Endometrium (tissue), 2 donors: ENCODE results near the gene ALDH8A1.
A peak's percentile ranks its signal among the peaks of the same experiment; 100 is the strongest.
"Not testable (repeated sequence)": the region's sequence is repeated elsewhere in the genome, so short reads cannot be mapped to it uniquely, and the experiment has no call there.

ENCODE experiments used
- FAIRE-seq: peaks from 2 replicates; lab custom pipeline; 2012; peaks lifted over from hg19 to GRCh38; lab: Jason Lieb, UNC
- donor health status: control.
- donor health status: control.

ALDH8A1 gene

DNA sequence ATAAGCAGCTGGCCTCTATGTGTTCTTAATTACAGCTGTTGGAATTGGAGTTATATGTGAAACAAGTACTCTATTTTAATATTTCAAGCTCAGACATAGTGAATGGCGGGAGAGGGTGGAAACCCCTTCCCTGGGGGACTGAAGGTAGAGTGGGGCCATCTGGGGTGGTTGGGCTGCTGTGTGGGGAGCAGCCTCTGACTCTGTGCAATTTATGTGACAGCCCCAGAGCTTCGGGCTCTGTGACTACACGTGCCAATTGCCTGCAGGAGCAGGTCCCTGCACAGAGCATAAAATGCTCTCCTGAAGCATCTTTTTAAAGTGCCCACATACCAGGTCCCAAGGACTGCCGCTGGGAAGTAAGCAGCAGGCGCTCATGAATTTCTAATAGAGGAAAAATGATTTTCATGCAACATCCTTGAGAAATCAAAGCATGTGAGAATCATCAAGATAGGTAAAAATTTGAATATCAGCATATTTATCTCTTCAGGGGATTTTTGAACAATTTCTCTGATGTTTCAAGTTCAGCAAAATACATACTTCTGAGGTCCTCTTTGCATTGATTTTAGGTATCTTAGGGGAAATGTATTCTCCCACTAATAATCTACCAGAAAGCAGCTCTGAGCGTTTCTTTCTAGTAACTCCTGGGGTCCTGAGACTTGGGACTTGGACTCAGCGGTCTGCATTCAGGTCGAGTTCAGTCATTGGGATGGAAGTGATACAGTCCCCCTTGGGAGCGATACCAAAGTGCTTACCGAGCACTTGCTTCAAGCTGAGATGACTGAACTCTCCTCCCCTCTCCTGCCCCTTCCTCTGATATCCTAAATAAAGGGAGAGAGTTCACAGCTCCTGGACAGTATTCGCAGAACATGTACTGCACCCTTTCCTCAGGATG, 40.0 kb downstream of the ALDH8A1 start:
- FAIRE-seq = no peak

DNA sequence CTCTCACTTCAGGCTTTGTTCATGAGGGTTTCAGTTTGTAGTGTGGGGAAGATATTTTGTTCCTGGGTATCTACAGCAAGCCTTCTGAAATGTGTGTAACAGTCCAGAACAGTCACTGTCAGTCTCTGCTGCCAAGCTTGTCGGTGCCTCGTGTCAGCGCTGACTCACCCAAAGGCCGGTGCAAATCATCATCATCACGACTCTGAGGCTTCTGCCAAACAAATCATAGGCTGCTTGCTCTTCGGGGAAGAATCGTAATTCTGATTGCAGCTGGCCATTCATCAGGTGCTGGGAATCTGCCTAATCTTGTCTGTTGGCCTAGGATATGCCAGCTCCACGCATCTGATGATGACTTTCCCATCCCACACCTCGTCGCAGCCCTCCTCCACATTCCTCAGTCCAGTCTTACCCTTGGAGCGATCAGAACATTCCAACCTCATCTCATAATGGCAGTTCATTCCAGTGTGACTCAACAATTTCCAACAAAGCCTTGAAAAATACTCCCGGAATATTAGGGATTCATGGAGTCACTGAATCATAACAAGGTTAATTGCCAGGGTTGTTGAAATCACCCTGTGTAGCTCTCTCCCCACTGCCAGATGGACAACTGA, 40.9 kb downstream of the ALDH8A1 start:
- FAIRE-seq = no peak

DNA sequence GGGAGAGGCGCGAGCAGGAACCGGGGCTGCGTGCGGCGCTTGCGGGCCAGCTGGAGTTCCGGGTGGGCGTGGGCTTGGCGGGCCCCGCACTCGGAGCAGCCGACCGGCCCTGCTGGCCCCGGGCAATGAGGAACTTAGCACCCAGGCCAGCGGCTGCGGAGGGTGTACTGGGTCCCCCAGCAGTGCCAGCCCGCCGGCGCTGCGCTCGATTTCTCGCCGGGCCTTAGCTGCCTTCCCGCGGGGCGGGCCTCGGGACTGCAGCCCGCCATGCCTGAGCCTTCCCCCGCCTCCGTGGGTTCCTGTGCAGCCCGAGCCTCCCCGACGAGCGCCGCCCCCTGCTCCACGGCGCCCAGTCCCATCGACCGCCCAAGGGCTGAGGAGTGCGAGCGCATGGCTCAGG, 45.2 kb downstream of the ALDH8A1 start:
- FAIRE-seq = not testable (repeated sequence)

DNA sequence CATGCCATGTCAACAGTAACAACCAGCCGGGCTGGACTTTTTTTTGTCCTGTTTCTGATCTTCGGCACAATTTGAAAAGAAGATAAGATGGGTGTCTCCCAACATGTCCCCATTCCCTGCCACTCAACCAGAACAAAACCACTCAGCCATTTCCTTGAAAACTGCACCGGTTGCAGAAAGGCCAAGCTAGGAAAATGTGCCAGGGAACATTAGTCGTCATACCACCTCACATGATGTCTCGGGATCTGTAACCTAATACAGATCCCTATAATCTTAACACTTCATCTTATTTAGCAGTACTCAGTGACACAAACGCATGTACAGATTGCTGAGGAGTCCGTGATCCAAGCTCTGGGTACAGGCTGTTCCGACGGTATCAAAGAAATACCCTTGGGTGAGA, 46.5 kb downstream of the ALDH8A1 start:
- FAIRE-seq = no peak

DNA sequence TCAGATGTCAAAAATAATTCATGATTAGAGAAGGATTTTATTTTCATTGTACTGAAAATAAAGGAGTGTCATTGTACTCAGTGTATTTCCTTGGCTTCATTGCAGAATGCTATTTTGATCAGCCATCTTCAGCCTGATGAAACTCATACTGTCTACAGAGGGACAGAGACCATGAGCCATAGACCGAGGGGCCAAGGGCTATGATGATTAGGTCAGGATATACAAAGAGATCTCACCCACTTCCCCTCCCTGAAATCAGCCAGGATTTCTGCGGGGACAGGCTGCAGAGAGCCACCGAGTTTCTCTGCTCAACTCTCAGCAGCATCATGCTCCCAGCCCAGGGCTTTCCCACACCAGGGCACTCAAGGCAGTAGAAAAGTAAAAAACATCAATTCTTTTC, 47.0 kb downstream of the ALDH8A1 start:
- no peak for FAIRE-seq

DNA sequence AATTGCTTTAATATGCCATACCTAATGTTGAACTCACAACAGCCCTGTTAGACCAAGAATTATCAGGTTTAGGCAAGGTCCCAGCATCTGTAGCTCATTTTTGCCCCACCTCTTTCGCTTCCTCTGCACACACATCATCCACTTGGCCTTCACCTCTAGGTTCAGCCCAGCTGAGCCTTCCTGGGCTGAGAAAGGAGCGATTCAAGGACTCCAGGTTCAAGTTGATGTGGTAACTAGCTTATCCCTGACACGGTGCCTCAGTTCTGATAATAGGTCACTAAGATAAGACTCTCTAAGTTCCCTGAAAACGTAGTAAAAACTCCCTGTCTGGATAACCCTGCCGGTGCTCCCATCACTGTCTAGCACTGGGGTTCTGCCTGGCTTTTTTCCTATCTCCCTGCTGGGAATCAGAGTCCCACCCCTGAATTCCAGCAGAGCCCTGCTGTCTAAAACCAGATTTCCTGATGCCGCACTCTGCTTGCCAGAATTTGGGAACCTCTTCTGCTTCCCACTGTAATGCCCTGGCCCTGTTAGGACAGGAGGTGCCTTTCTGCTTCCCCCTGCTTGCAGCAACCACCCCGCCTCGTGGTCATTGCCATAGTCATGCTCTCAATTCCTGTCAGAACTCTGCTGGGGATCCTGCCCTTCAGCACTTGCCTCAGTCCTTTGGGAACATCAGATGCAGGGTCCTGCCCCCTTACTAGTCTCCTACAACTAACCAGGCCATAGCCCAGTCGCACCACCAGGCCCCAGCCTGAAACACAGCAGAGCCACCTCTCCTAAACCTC, 47.6 kb downstream of the ALDH8A1 start:
- FAIRE-seq = no peak

DNA sequence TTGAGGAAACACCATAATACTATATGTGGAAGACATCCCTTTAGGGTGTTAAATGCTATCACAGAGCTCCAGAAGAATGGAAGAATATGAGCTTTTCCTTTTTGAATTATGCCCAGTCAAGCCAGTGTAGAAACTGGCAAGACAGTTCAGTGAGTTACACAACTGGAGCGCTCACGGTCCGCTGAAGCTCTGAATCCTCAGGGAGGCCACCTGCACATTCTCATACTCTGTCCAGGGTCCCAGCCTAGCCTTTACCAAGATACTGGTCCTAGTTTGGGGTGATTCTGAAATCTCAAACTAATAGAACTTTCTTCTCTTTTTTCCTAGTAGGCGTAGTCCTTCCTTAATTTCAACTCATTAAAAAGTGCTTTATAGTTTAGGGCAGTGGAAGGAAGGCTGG, 51.3 kb downstream of the ALDH8A1 start:
- no peak for FAIRE-seq

DNA sequence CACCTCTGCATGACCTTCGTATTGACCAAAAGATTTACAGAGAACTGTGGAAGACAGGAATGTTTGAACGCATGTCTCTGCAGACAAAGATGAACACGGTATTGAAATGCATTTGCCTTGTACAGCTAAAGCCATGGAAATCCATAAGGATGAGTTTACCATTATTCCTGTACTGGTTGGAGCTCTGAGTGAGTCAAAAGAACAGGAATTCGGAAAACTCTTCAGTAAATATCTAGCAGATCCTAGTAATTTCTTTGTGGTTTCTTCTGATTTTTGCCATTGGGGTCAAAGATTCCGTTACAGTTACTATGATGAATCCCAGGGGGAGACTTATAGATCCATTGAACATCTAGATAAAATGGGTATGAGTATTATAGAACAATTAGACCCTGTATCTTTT, 51.7 kb downstream of the ALDH8A1 start:
- FAIRE-seq = not testable (repeated sequence)

DNA sequence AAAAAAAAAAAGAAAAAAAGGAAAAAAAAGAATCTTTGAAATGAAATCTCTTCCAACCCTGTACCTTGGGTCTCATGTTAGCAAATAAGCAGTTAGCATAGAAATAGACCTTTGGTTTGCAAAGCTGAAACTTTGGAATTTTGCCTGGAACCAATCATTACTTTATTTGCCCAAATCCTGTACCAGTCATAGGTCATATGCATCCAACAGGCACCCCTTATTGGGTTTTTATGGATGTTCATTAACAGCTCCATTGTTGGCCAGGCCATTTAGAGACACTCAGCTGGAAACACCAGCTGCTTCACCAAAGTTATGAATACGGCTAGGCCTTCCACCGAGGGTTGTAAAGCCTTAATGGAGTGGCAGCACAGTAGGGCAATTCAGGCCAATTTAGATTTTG, 53.0 kb downstream of the ALDH8A1 start:
- FAIRE-seq = no peak

DNA sequence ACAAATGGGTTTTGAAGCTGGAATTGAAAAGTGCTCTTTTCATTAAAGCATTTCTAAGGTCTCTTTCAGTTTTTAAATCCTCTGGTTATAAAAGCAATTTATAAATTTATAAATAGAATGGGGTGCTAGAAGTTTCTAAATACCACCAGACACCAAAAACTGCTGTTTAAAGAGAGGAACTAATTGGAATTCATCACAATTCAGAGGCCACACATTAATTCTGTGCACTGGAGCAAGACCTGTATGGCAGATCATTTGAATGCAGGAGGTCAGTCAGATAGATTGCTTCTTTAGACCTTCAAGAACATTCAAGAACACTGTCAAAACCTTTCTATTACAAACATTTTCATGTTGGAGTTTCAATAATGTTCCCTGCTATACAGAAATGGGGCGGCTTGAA, 55.1 kb downstream of the ALDH8A1 start:
- no peak for FAIRE-seq

DNA sequence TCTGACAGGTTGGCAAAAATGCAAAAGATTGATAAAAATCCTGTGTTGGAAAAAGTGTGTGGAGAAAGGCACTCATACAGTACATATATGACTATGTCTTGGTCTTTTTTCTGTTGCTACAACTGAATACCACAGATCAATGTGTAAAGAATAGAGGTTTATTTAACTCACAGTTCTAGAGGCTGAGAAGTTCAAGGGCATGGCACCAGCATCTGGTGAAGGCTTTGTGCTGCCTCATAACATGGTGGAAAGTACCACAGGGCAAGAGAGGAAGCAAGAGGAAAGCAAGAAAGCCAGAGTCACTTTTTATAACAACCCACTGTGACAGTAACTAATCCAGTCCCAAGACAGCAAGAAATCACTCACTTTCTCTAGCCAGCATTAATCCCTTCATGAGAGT, 57.5 kb downstream of the ALDH8A1 start:
- FAIRE-seq = no peak

DNA sequence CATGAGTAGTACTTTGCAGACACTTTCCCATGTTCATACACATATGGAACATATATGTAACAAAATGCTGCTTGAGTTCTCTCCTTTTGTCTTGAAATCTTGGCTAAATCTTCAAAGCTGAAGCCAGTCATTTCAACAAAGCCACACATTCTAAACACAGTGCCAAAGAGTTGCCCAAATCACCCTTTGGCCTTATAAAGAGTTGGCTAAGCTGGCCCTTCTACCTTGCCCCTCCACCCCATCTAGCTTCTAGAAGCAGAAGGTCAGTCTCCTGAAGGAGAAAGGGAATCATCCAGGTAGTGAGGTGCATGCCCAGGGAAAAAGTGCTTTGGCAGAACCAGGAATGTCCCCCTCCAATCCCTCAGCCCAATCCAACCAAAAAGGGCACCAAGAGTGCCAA, 58.3 kb downstream of the ALDH8A1 start:
- FAIRE-seq = no peak

DNA sequence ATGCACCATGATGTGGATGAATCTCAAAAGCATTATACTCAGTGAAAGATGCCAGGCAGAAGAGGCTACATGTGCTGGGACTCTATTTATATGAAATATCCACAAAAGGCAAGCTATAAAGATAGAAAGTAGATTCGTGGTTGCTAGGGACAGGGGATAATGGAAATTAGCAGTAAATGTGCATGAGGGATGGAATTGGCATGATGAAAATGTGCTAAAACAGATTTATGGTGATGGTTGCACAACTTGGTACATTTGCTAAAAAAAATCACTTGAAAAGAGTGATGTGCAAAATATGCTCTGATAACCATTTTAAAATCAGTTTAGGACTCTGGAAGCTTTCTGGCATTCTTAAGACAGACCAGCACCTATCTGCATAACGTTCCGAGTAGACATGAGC, 61.6 kb downstream of the ALDH8A1 start:
- no peak for FAIRE-seq

DNA sequence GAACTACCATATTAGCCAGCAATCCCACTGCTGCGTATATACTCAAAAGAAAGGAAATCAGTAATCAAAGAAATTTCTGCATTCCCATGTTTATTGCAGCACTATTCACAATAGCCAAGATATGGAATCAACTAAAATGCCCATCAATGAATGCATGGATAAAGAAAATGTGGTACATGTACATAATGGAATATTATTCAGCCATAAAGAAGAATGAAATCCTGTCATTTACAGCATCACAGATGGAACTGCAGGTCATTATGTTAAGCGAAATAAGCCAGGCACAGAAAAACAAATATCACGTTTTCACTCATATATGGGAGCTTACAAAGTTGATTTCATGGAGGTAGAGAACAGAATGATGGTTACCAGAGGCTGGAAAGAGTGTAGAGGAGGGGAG, 65.1 kb downstream of the ALDH8A1 start:
- FAIRE-seq = no peak

DNA sequence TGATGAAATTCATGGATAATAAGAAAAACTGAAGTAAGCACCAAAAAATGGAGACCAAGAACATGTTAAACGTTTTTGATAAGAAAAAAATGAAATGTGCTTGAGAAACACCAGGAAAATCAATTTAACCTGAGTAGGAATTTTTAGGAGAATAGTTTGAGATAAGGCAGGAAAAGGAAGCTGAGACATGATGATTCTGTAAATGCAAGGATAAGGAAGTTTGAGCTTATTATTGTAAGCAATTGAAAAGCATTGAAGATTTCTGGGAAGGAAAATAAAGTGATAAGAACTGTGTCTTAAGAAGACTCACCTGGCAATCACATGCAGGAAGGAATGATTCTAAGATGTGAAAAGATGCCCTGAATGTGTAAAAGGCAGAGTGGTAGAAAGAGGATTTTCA, 66.6 kb downstream of the ALDH8A1 start:
- FAIRE-seq = no peak

DNA sequence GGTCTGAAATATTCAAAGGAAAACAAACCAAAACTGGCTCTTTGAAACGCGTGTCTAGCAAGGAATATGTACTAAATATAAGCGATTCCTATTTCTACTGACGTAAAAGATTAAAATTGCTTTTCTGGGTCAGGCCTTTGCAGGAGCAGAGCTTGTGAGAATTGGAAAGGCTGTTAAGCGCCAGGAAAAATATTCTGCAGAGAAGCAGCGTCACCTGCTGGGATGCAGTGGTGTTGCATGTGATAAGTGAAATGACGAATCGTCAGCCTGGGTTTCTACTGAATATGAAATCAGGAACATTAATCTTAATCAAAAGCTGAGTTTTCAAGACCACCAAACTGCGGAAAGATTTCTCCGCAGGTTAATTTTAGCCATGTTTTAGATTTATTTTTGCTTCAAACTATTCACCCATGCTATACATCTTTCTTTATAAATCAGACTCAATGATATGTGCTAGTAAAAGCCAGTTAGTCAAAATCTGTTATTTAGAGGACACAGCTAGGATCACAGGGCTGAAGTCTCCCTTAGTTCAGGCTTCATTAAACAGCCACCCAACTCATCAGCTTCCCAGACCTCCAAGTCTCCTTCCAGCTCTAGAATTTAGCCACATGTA, 67.4 kb downstream of the ALDH8A1 start:
- FAIRE-seq = peak; percentile 73

DNA sequence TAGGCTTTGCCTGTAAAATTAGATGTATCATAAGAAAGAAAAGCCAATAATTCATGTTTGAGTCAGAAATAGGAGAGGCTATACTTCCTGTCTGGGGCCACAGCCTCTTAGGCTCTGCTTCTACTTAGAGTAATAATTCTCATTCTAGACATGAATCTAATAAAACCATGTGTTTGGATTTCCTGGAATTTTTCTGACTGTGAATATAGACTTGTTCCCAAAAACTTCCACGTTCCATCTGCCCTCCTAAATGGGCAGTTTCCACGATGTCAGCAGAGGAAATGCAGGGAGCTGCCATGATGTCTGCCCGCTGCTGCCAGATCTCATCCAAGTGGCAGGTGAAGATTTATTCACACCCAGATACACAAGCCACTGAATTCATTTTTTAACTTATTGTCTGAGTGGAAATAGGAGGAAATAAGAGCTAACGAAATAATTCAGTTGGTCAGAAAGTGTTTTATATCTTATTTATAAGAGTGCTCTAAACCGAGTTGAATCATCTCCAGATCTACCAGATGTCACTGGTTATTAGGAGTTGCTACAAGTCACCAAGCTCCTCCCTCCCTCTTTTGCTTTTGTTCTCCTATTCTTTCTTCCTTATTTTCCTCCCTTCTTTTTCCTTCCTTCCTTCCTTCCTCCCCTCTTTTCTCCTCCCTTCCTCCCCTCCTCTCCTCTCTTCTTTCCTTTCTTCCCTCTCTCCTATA, 69.3 kb downstream of the ALDH8A1 start:
- FAIRE-seq = no peak

DNA sequence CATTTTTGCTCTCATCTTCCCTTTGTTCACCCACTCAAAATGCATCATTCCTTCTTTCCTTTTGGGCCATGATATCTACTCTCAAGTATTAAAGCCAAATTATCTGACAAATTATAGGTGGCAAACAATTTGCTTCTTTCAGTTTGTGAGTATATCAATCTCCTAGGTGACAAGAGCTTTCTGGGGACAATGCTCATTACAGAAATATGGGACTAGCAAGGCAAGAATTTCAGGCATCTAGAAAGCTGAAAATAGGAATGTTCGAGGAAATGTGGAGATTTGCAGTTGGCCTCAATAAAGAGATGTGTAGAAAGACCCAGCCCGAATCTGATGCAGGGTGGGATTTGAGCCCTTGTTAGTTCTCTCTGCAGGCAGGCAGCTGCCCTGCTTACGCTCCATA, 71.8 kb downstream of the ALDH8A1 start:
- FAIRE-seq = no peak

DNA sequence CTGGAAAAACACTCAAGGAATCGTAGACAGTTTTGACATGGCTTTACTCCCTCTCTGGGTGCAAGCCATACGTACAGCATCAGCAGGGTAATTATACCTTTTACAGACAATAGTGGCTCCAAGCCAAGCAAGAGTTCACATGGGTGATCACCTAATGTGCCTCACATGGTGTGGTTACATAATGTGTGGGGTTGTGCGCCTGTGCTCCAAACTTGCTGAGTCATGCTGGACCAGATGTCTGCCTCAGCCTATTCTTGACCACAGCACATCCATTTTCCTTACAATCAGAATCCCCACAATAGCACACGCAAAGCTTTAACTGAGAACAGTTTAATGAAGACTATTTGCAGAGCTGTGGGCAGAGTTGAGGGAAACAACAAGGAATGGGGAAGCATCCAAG, 74.5 kb downstream of the ALDH8A1 start:
- FAIRE-seq = no peak

DNA sequence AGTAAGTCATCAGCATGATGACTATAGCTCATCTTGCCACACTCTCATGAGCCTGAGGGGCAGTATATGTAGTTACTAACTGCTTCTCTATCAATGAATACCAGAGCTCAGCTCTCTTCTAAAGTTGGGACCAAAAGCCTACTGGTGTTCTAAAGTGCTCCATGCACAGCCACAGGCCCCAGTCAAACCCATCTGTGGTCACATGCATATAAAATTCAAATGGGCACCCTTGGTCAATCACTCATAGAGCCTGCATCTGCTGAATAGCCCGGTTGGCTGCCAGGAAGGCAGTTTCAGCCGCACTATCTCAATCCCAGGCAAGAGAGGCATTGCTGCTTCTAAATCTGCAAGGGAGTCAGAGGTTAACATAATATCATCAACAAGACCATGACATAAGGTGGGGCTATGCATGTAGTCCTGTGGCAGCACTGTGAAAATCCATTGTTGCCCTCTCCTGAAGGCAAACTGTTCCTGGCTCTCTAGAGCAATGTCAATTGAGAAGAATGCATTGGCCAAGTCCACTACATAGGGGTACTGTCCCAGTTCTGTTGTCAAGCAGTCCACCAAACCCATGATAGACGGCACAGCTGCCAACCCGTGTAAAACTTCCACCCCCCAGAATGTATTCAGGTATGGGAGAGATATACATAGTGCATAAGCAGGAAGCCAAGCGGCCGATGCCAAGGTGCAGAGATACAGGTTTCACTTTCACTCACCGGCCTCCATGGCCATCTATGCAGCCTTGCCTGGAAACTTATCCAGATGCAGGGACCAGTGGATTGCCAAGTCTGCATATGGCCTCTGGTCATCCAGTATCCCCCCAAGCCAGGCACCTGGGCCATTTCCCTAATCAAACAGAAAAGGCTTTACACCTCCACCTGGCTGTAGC, 76.2 kb downstream of the ALDH8A1 start:
- no peak for FAIRE-seq
